Measurements from ENCODE around the gene ZNF618. TPM values are rescaled to one million over a fixed set of nuclear protein-coding genes. Genes with fewer than 3 reads are reported as not detected.

ZNF618 gene
- total RNA-seq, 2 donors from 2014 or later = 1.4 to 3.0 TPM

- H3K27me3 ChIP-seq = no peaks in the 10 kb centered on the region
- TF ChIP-seq, protein P1, sequence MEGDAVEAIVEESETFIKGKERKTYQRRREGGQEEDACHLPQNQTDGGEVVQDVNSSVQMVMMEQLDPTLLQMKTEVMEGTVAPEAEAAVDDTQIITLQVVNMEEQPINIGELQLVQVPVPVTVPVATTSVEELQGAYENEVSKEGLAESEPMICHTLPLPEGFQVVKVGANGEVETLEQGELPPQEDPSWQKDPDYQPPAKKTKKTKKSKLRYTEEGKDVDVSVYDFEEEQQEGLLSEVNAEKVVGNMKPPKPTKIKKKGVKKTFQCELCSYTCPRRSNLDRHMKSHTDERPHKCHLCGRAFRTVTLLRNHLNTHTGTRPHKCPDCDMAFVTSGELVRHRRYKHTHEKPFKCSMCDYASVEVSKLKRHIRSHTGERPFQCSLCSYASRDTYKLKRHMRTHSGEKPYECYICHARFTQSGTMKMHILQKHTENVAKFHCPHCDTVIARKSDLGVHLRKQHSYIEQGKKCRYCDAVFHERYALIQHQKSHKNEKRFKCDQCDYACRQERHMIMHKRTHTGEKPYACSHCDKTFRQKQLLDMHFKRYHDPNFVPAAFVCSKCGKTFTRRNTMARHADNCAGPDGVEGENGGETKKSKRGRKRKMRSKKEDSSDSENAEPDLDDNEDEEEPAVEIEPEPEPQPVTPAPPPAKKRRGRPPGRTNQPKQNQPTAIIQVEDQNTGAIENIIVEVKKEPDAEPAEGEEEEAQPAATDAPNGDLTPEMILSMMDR (IDR thresholded peaks at IDR 0.05) = no peak
- H3K4me1 ChIP-seq = peaks cover 0 to 28% of the 10 kb centered on the region in 2 donors
- no peak overlapping the region for H3K4me3 ChIP-seq
- no peaks in the 10 kb centered on the region for H3K36me3 ChIP-seq
- no peak for DNase-seq (ENCODE audit: low spot score)
- no peaks in the 10 kb centered on the region for H3K9me3 ChIP-seq
- no peak overlapping the region for H3K27ac ChIP-seq
Observed at GRCh38 chr9:114006155-114006550, 130.0 kb downstream of the ZNF618 start.

DNA sequence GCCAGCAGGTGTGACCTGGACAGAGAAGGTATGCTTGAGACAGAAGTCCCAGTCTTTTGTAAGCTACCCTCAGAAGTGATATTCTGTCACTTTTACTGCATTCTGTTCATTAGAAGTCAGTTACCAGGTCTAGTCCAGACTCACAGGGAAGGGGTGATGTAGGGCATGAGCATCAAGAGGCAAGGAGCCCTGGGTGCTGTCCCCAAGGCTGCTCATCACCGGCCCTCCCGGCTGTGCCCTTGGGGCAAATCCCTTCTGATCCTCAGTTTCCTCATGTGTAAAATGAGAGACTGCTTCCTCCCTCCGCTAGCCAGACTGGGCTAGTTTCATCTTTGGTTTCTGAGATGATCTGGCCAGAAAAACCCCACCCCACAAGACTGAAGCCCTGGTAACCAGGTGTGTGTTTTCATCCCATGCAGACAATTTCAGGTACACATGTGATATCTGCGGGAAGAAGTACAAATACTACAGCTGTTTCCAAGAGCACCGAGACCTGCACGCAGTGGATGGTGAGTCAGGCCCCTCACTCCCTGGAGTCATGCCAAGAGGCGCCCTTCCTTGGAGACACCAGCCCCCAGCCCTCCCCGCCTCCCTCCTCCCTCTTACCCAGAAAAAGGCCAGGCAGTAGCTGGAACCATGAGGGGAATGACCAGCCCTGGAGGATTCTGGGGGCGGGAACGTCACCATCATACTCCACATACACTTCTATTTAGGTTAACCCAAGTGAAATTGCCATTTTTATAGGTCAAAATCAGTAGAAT is 131.0 kb downstream of the ZNF618 start:
- Histone ChIP-seq H3K4me3 (no peak overlapping the region), H3K36me3 (no peaks in the 10 kb centered on the region), H3K9me3 (no peaks in the 10 kb centered on the region), H3K27ac (no peak overlapping the region), H3K27me3 (no peaks in the 10 kb centered on the region), H3K4me1 (peaks cover 0 to 28% of the 10 kb centered on the region in 2 donors)
- TF ChIP-seq, protein P1 (IDR thresholded peaks at IDR 0.05) = no peak
- peak; percentile 54 for DNase-seq (ENCODE audit: low spot score)

DNA sequence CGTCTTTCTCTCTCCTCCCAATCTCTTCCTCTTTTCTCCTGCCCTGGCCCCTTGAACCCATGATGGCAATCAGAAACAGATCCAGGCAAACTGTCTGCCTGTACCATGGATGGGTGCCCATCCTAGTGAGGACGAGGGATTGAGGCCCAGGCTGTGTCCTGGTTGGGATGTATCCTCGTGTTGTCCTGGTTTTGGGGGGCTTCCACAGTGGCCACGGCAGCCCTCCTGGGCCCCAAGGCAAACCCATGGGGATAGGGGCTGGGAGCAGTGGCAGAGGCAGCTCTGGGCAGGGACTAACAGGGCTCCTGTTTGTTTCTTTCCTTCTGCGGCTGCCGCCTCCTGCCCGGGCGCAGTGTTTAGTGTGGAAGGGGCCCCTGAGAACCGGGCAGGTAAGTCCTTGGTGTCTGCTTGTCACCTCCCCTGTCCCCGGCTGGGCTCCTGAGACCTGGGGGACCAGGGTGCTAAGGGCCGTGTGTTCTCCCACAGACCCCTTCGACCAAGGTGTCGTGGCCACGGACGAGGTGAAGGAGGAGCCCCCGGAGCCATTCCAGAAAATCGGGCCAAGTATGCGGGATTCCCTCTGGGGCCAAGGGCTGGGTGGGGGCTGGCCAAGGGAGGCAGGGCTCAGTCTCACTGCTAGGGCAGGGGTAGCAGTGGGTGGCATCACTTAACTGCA is 132.0 kb downstream of the ZNF618 start:
- TF ChIP-seq, protein P1 (IDR thresholded peaks at IDR 0.05) = no peak
- DNase-seq (ENCODE audit: low spot score) = peak; percentile 49
- peaks cover 0 to 24% of the 10 kb centered on the region in 2 donors for H3K4me1 ChIP-seq
- H3K4me3 ChIP-seq = no peak overlapping the region
- H3K27ac ChIP-seq = no peak overlapping the region
- no peaks in the 10 kb centered on the region for H3K27me3 ChIP-seq
- no peaks in the 10 kb centered on the region for H3K9me3 ChIP-seq
- H3K36me3 ChIP-seq = no peaks in the 10 kb centered on the region

DNA sequence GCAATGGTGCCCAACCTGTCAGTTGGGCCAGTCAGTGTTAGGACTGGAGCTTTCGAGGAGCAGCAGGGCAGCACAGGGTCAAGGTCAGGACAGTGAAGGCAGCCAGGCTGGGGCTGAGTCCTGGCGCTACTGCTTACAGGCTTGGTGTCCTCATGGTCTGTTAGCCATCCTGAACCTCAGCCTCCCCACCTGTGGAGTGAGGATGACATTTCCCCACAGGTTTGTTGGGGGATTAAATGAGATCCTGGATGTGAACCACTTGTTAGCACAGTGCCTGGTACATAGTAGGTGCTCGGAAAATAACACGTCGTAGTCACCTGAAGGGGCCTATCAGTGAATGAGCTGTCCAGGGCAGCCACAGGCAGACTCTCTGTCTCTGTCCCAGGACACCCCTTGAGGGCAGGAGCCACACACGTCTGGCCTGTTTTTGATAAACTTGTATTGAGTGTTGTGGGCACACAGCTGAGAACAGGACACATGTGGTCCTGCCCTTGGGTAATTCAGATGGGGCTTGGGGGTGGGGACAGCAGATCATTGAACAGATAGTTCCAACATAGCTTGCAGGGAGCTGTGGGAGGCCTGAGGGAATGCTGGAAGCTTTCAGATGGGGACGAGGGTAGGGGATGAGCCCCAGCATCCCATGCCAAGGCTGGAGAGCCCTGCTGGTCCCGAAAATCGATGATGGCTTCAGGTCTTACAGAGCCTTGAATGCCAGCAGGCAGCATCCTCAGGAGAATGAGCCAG is 132.7 kb downstream of the ZNF618 start:
- DNase-seq (ENCODE audit: low spot score) = peak; percentile 43
- Histone ChIP-seq H3K36me3 (no peaks in the 10 kb centered on the region), H3K4me1 (peaks cover 0 to 17% of the 10 kb centered on the region in 2 donors)

GRCh38 chr9:114011313-114011712 is 135.2 kb downstream of the ZNF618 start:
- TF ChIP-seq, protein P1 (IDR thresholded peaks at IDR 0.05) = no peak
- no peaks in the 10 kb centered on the region for H3K36me3 ChIP-seq
- DNase-seq (ENCODE audit: low spot score) = no peak
- H3K4me3 ChIP-seq = no peak overlapping the region
- H3K27ac ChIP-seq = no peak overlapping the region
- H3K9me3 ChIP-seq = no peaks in the 10 kb centered on the region
- no peaks in the 10 kb centered on the region for H3K27me3 ChIP-seq
- no peaks in the 10 kb centered on the region for H3K4me1 ChIP-seq

More for the DNA sequence above, 132.7 kb downstream of the ZNF618 start:
- Histone ChIP-seq H3K9me3 (no peaks in the 10 kb centered on the region), H3K4me3 (no peak overlapping the region), H3K27me3 (no peaks in the 10 kb centered on the region), H3K27ac (no peak overlapping the region)
- TF ChIP-seq, protein P1 (IDR thresholded peaks at IDR 0.05) = no peak
